Measurements from ENCODE around the gene AQP3. TPM values are rescaled to one million over a fixed set of nuclear protein-coding genes. Genes with fewer than 3 reads are reported as not detected.

The AQP3 gene
- polyA plus RNA-seq, 1 experiment: 0.47 TPM

GRCh38 chr9:33436445-33436844 is 10.9 kb downstream of the AQP3 start:
- Histone ChIP-seq H3K27me3 (ENCODE audit: control insufficient read depth, insufficient read depth, low read length) (peaks cover 14% of the 10 kb centered on the region), H3K36me3 (ENCODE audit: control insufficient read depth, insufficient read depth, low read length) (no peaks in the 10 kb centered on the region), H3K4me3 (ENCODE audit: low read depth, low read length) (no peak overlapping the region)
- ChIA-PET CTCF (interaction anchor here (1.3 to 4.5 kb wide), 3 partner anchors 12 to 30 kb away, joined by 4 to 26 read pairs (median 12); no protein-coding TSS in a partner anchor), POLR2A (no interaction called here)
- no peak for DNase-seq (ENCODE audit: low read depth)
- TF ChIP-seq, protein P1, sequence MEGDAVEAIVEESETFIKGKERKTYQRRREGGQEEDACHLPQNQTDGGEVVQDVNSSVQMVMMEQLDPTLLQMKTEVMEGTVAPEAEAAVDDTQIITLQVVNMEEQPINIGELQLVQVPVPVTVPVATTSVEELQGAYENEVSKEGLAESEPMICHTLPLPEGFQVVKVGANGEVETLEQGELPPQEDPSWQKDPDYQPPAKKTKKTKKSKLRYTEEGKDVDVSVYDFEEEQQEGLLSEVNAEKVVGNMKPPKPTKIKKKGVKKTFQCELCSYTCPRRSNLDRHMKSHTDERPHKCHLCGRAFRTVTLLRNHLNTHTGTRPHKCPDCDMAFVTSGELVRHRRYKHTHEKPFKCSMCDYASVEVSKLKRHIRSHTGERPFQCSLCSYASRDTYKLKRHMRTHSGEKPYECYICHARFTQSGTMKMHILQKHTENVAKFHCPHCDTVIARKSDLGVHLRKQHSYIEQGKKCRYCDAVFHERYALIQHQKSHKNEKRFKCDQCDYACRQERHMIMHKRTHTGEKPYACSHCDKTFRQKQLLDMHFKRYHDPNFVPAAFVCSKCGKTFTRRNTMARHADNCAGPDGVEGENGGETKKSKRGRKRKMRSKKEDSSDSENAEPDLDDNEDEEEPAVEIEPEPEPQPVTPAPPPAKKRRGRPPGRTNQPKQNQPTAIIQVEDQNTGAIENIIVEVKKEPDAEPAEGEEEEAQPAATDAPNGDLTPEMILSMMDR (IDR thresholded peaks at IDR 0.05; ENCODE audit: insufficient read depth, low read depth, low read length): no peak

DNA sequence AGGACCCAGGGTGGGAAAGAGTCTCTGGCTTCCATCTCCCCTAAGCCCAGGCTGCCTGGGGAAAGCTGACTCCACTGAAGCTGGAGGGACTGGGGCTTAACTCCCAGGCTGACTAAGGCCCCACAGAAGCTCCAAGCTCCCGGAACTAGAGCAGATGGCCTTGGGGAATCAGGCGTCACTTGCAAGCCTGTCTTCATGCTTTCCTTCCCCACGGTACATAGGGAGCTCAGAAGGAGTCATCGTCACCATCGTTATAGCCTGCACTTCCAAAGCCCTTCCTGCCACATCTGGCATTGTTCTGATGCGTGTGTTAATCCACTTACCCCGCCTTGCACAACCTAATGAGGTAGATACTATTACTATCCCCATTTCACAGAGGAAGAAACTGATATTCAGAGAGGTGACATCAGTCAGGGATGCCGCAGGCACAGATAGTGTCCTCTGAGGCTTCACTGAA is 11.5 kb downstream of the AQP3 start:
- TF ChIP-seq, protein P1 (IDR thresholded peaks at IDR 0.05; ENCODE audit: insufficient read depth, low read depth, low read length): no peak
- no peak for DNase-seq (ENCODE audit: low read depth)
- no peaks in the 10 kb centered on the region for H3K36me3 ChIP-seq (ENCODE audit: control insufficient read depth, insufficient read depth, low read length)
- no peak overlapping the region for H3K4me3 ChIP-seq (ENCODE audit: low read depth, low read length)
- H3K27me3 ChIP-seq (ENCODE audit: control insufficient read depth, insufficient read depth, low read length): peaks cover 14% of the 10 kb centered on the region
- ChIA-PET POLR2A (no interaction called here), CTCF (interaction anchor here (1.3 to 4.5 kb wide), 5 partner anchors 13 to 31 kb away, joined by 4 to 26 read pairs (median 5); no protein-coding TSS in a partner anchor)

DNA sequence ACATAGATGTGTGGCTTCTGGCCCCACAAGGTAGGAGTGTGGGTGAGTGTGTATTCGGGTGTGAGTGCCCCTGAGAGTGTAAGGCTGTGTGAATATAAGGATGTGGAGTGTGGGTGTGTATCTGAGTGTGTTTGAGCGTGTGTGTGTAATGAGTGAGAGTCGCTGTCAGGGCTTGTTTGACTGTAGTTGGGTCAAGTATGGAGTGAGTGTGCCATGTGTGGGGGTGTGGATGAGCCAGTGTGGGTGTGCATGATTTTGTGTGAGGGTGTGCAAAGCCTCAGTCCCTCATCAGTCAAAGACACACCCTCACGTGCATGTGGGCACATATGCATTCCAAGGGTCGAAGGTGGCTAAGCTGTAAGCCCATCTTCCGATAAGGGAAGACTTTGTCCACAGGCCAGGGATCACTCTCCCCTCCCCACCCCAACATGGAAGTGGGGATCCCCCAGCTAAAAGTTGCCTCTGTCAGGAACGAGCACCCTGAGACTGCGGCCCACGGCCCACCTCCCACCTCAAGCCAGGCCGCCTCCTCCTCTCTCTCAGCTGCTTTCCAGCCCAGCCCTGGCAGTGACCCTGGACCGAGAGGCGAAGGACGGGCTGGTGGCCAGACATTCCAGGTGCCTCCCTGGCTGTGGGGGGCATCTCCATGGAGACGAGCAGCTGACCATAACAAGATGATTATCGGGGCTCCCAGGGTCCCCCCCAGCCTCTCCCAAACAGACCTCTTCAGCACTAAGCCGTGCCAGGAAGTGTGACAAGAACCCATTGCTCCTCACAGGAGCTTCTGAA is 12.9 kb downstream of the AQP3 start:
- Histone ChIP-seq H3K4me3 (ENCODE audit: low read depth, low read length) (no peak overlapping the region), H3K27me3 (ENCODE audit: control insufficient read depth, insufficient read depth, low read length) (peaks cover 10% of the 10 kb centered on the region), H3K36me3 (ENCODE audit: control insufficient read depth, insufficient read depth, low read length) (no peaks in the 10 kb centered on the region)
- ChIA-PET CTCF (interaction anchor here (0.8 to 4.5 kb wide), 6 partner anchors 18 to 147 kb away, joined by 4 to 26 read pairs (median 4); no protein-coding TSS in a partner anchor), POLR2A (no interaction called here)
- no peak for DNase-seq (ENCODE audit: low read depth)
- TF ChIP-seq, protein P1 (IDR thresholded peaks at IDR 0.05; ENCODE audit: insufficient read depth, low read depth, low read length): no peak

DNA sequence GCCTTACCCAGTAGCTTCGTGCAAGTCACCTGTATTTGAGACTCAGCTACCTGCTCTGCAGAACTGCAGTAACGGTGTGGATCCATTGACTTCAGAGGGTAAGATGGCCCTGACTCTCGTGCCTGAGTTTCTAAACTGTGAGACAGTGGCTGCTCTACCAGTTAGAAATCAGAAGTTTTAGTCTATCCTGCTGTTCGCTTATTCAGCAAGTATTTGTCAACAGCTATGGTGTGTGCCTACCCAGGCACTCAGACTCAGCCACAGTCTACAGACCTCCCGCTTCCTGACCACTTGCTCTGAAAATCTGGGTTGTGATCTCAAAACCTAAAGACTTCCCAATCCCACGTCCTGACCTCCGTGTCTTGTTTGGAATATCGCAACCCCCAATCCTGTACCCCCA is 13.5 kb downstream of the AQP3 start:
- ChIA-PET CTCF (interaction anchor here (1.9 to 4.5 kb wide), 3 partner anchors 19 to 33 kb away, joined by 5 to 26 read pairs (median 12); no protein-coding TSS in a partner anchor), POLR2A (no interaction called here)
- peaks cover 6% of the 10 kb centered on the region for H3K27me3 ChIP-seq (ENCODE audit: control insufficient read depth, insufficient read depth, low read length)
- no peaks in the 10 kb centered on the region for H3K36me3 ChIP-seq (ENCODE audit: control insufficient read depth, insufficient read depth, low read length)
- no peak for DNase-seq (ENCODE audit: low read depth)
- no peak overlapping the region for H3K4me3 ChIP-seq (ENCODE audit: low read depth, low read length)
- TF ChIP-seq, protein P1 (IDR thresholded peaks at IDR 0.05; ENCODE audit: insufficient read depth, low read depth, low read length): no peak

DNA sequence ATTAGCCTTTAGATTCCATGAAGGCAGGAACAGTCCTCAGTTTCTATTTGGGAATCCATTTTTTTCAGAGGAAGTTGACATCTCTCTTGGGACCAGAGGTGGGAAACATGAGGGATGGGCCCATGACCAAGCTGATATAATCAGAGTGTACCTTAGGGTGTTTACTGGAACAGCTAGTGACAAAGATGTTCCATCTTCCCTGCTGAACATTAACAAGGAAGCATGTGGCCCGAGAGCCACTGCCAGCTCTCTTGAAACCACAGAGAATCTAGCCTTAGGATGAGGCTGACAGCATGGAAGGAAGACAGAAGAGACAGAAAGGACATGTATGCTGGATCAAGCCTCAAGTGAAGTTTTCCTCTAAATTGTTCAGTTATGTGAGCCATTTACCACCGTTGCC is 16.0 kb downstream of the AQP3 start:
- DNase-seq (ENCODE audit: low read depth): no peak
- ChIA-PET CTCF (interaction anchor here (1.1 to 5.1 kb wide), 3 partner anchors 16 to 35 kb away, joined by 3 to 22 read pairs (median 4); no protein-coding TSS in a partner anchor), POLR2A (no interaction called here)
- H3K27me3 ChIP-seq (ENCODE audit: control insufficient read depth, insufficient read depth, low read length): peaks cover 3% of the 10 kb centered on the region
- TF ChIP-seq, protein P1 (IDR thresholded peaks at IDR 0.05; ENCODE audit: insufficient read depth, low read depth, low read length): no peak
- no peaks in the 10 kb centered on the region for H3K36me3 ChIP-seq (ENCODE audit: control insufficient read depth, insufficient read depth, low read length)
- no peak overlapping the region for H3K4me3 ChIP-seq (ENCODE audit: low read depth, low read length)
